GM12878 (cell line): ENCODE results near the gene MARCHF9. TPM values are rescaled to one million over a fixed set of nuclear protein-coding genes. Genes with fewer than 3 reads are reported as not detected.

Experiments
- ATAC-seq: fragments of 200-7000 bp; cut with Tn5 transposase; 3 replicates; pipeline ENCODE4 v1.9.1; 2020; ENCODE audit warnings: mild to moderate bottlenecking, moderate library complexity
- BruUV-seq: library from RNA; stranded (reverse); fragments of 400-500 nt; replicated peaks from 2 replicates; lab custom pipeline; 2021; lab: Mats Ljungman, UMichigan
- CTCF ChIA-PET: fragments of 300-600 bp; sonication (Branson Sonifier 250); formaldehyde crosslinking; extraction: SDS; loops from one replicate; lab custom pipeline; 2021; ENCODE audit warnings: inconsistent platforms; lab: Yijun Ruan, JAX
- POLR2A ChIA-PET: fragments of 350-600 bp; formaldehyde crosslinking; extraction: SDS; loops from one replicate; lab custom pipeline; 2021; ENCODE audit warnings: inconsistent platforms; lab: Charles Lee
- RAD21 ChIA-PET: fragments of 300-600 bp; sonication (Branson Sonifier 250); formaldehyde crosslinking; loops from one replicate; lab custom pipeline; 2023; ENCODE audit warnings: antibody characterized with exemption; ENCODE audit not compliant: unreplicated experiment; lab: Charles Lee
- SMC1A ChIA-PET: fragments of 300-600 bp; sonication (Branson Sonifier 250); formaldehyde crosslinking; loops from one replicate; lab custom pipeline; 2023; ENCODE audit not compliant: unreplicated experiment, uncharacterized antibody; lab: Charles Lee
- DNase-seq: peaks from one replicate; pipeline ENCODE4 v3.0.0-alpha.2; 2011; ENCODE audit warnings: low read depth, low spot score
- FAIRE-seq: peaks from 3 replicates; lab custom pipeline; 2011; peaks lifted over from hg19 to GRCh38; lab: Jason Lieb, UNC
- H2AFZ ChIP-seq: 2 replicates; pipeline ENCODE4 v1.6.0; 2011; ENCODE audit warnings: low read depth, low read length, control low read depth; ENCODE audit not compliant: control insufficient read depth
- H3K27ac ChIP-seq: 2 replicates; pipeline ENCODE4 v1.5.1; 2011; ENCODE audit warnings: control low read depth; ENCODE audit not compliant: control insufficient read depth, insufficient read depth
- H3K27me3 ChIP-seq, 2 experiments: replicated peaks in 1 of 2; 2 replicates each; pipeline versions ENCODE4 v1.6.0 to v1.6.1; 2011; ENCODE audit warnings: low read length in 1 of 2; ENCODE audit not compliant: control insufficient read depth in 2 of 2, insufficient read depth in 2 of 2
- H3K36me3 ChIP-seq, 2 experiments: 2 replicates each; pipeline ENCODE4 v1.5.1; 2011; ENCODE audit warnings: low read length in 1 of 2; ENCODE audit not compliant: control insufficient read depth in 2 of 2, insufficient read depth in 2 of 2
- H3K4me1 ChIP-seq: 2 replicates; pipeline ENCODE4 v1.6.1; 2011; ENCODE audit warnings: mild to moderate bottlenecking, low read length, moderate library complexity, mixed read lengths; ENCODE audit not compliant: control insufficient read depth, insufficient read depth
- H3K4me2 ChIP-seq: 2 replicates; pipeline ENCODE4 v1.6.0; 2011; ENCODE audit warnings: control low read depth; ENCODE audit not compliant: control insufficient read depth, insufficient read depth
- H3K4me3 ChIP-seq: fragments of 200-600 bp; sonication (generic); 2 replicates; pipeline ENCODE4 v1.5.1; 2016
- H3K79me2 ChIP-seq: 2 replicates; pipeline ENCODE4 v1.6.0; 2011; ENCODE audit warnings: low read length; ENCODE audit not compliant: control insufficient read depth, insufficient read depth
- H3K9ac ChIP-seq: 2 replicates; pipeline ENCODE4 v1.8.0; 2011; ENCODE audit warnings: low read length, control low read depth, mixed read lengths; ENCODE audit not compliant: control insufficient read depth, insufficient read depth
- H3K9me3 ChIP-seq: replicated peaks from 3 replicates; pipeline ENCODE4 v1.5.1; 2011; ENCODE audit warnings: mild to moderate bottlenecking, low read length; ENCODE audit not compliant: control insufficient read depth, insufficient read depth
- H4K20me1 ChIP-seq: 2 replicates; pipeline ENCODE4 v1.6.0; 2011; ENCODE audit not compliant: control insufficient read depth, insufficient read depth
- BRCA1 ChIP-seq: IDR thresholded peaks from 2 replicates; pipeline ENCODE4 v1.6.1; 2011; ENCODE audit warnings: low read depth, low read length, improper control_type of control experiment
- CBFB ChIP-seq: IDR thresholded peaks from 2 replicates; pipeline ENCODE4 v1.6.1; 2016; ENCODE audit warnings: antibody characterized with exemption, low read depth
- CBX3 ChIP-seq: fragments of 200-600 bp; sonication (generic); IDR thresholded peaks from 2 replicates; pipeline ENCODE4 v1.6.1; 2016; ENCODE audit warnings: low read depth, borderline replicate concordance
- CBX5 ChIP-seq: sonication (generic); IDR thresholded peaks from 2 replicates; pipeline ENCODE4 v1.6.1; 2016; ENCODE audit warnings: low read depth, moderate library complexity, mild to moderate bottlenecking, inconsistent platforms
- LARP7 ChIP-seq: fragments of 450-650 bp; IDR thresholded peaks from 2 replicates; pipeline ENCODE4 v1.6.1; 2017; ENCODE audit warnings: mild to moderate bottlenecking
- NFIC ChIP-seq: IDR thresholded peaks from 2 replicates; pipeline ENCODE4 v1.6.1; 2012; ENCODE audit warnings: low read depth, mild to moderate bottlenecking, inconsistent platforms, low read length, moderate library complexity
- SREBF2 ChIP-seq: IDR thresholded peaks from 2 replicates; pipeline ENCODE4 v1.6.1; 2012; ENCODE audit warnings: mild to moderate bottlenecking, low read length
- WGBS: methylation state at CpG from one replicate; pipeline ENCODE4 v1.1.6; 2016; ENCODE audit warnings: low lambda C conversion rate; ENCODE audit not compliant: insufficient replicate concordance, insufficient coverage; ENCODE audit errors: missing lambda C conversion rate; 5-methylcytosine and 5-hydroxymethylcytosine counted together
- in situ Hi-C: fragments of 300-500 bp; cut with MboI; formaldehyde crosslinking; loops from 9 replicates; pipeline ENCODE4 v1.14.3; 2018; ENCODE audit warnings: mixed read lengths
- intact Hi-C: fragments of 100-400 bp; cut with micrococcal nuclease; formaldehyde crosslinking; loops from one replicate; pipeline ENCODE4 v1.14.2; 2022; ENCODE audit not compliant: unreplicated experiment
- polyA plus RNA-seq, 11 experiments: library from polyadenylated mRNA; depleted of rRNA in 4 of 11; unstranded in 6 of 11; stranded (reverse) in 5 of 11; fragments of >200 nt; fragmentation: Nextera tagmentation in 4 of 11; fragmentation: Illumina TruSeq in 1 of 11; extraction: Ambion mirVana in 4 of 11; extraction: Trizol in 1 of 11; gene quantifications; 1 replicate in 1 of 11; 2 replicates in 10 of 11; pipeline versions ENCODE4 v1.2.1 to v1.2.3, GENCODE V29; 2011 to 2016; ENCODE audit warnings: inconsistent platforms in 2 of 11, missing spikeins in 2 of 11, low read depth in 1 of 11
- total RNA-seq, 4 experiments: library from RNA; depleted of rRNA in 3 of 4; stranded (reverse); fragments of >200 nt in 3 of 4; fragmentation: Illumina TruSeq in 1 of 4; extraction: Trizol in 1 of 4; gene quantifications; 2 replicates each; pipeline versions ENCODE4 v1.2.1 to v1.2.3, GENCODE V29; 2013 to 2021
- TF ChIP-seq, protein P1 (sequence below): fragments of 450-650 bp; IDR thresholded peaks from 2 replicates; pipeline ENCODE4 v1.6.1; 2017; ENCODE audit warnings: mild to moderate bottlenecking, low read depth, inconsistent platforms; ENCODE audit not compliant: poor library complexity, severe bottlenecking
- TF ChIP-seq, protein P2 (sequence below): IDR thresholded peaks from 2 replicates; pipeline ENCODE4 v1.6.1; 2012; ENCODE audit warnings: improper control_type of control experiment, low read depth, low read length; ENCODE audit not compliant: insufficient replicate concordance
- TF ChIP-seq, protein P3 (sequence below): fragments of 450-650 bp; IDR thresholded peaks from 2 replicates; pipeline ENCODE4 v1.6.1; 2018; ENCODE audit warnings: mild to moderate bottlenecking, low read depth, moderate library complexity; ENCODE audit not compliant: partially characterized antibody
- TF ChIP-seq, protein P4 (sequence below): IDR thresholded peaks from 2 replicates; pipeline ENCODE4 v1.6.1; 2011; ENCODE audit warnings: low read depth, mild to moderate bottlenecking, low read length, moderate library complexity, borderline replicate concordance; ENCODE audit errors: extremely low read depth

The MARCHF9 gene
- total and polyA plus RNA-seq, 10 of the 15 experiments (the other 5 are each of a cell fraction or from before 2014, with no cell fraction given): 2.4 to 29.3 (median 13.0) TPM

DNA sequence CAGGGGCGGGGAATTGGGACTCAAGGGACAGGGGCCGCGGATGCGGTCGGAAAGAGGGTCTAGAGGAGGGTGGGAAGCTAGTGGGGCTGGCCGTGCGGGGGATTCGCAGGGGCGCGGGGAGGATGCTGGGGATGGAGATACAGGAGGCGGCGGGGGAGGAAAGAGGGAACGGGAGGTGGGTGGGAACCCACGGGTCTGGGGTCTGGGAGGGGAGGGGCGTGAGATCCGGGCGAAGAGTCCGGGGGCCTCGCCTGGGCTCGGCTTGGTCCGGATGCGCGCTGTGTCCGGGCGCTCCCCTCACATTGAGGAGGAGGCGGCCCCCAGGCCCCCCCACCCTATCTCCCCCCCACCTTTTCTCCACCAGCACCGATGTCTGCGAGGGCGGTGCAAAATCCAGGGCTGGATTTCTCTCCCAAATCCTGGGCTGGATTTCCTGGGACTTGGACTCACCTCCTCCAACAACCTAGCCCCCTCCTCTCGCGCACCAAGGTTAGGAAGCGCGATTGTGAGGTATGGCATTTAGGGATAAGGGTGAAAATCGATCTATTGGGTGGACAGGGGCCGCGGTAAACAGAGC, 16.2 kb upstream of the MARCHF9 start, which contains the start of gene AGAP2:
Gene AGAP2, minus strand, starts transcription at position 82 of the 577 bp plus-strand sequence. CDS start 496 bp downstream, outside the sequence.
- intact Hi-C loops: no loop called here
- TF ChIP-seq CBFB (no peak), CBX3 (no peak), SREBF2 (no peak), CBX5 (no peak), NFIC (no peak), BRCA1 (no peak), LARP7 (no peak)
- TF ChIP-seq, protein P1, sequence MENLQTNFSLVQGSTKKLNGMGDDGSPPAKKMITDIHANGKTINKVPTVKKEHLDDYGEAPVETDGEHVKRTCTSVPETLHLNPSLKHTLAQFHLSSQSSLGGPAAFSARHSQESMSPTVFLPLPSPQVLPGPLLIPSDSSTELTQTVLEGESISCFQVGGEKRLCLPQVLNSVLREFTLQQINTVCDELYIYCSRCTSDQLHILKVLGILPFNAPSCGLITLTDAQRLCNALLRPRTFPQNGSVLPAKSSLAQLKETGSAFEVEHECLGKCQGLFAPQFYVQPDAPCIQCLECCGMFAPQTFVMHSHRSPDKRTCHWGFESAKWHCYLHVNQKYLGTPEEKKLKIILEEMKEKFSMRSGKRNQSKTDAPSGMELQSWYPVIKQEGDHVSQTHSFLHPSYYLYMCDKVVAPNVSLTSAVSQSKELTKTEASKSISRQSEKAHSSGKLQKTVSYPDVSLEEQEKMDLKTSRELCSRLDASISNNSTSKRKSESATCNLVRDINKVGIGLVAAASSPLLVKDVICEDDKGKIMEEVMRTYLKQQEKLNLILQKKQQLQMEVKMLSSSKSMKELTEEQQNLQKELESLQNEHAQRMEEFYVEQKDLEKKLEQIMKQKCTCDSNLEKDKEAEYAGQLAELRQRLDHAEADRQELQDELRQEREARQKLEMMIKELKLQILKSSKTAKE: no peak
- TF ChIP-seq, protein P2, sequence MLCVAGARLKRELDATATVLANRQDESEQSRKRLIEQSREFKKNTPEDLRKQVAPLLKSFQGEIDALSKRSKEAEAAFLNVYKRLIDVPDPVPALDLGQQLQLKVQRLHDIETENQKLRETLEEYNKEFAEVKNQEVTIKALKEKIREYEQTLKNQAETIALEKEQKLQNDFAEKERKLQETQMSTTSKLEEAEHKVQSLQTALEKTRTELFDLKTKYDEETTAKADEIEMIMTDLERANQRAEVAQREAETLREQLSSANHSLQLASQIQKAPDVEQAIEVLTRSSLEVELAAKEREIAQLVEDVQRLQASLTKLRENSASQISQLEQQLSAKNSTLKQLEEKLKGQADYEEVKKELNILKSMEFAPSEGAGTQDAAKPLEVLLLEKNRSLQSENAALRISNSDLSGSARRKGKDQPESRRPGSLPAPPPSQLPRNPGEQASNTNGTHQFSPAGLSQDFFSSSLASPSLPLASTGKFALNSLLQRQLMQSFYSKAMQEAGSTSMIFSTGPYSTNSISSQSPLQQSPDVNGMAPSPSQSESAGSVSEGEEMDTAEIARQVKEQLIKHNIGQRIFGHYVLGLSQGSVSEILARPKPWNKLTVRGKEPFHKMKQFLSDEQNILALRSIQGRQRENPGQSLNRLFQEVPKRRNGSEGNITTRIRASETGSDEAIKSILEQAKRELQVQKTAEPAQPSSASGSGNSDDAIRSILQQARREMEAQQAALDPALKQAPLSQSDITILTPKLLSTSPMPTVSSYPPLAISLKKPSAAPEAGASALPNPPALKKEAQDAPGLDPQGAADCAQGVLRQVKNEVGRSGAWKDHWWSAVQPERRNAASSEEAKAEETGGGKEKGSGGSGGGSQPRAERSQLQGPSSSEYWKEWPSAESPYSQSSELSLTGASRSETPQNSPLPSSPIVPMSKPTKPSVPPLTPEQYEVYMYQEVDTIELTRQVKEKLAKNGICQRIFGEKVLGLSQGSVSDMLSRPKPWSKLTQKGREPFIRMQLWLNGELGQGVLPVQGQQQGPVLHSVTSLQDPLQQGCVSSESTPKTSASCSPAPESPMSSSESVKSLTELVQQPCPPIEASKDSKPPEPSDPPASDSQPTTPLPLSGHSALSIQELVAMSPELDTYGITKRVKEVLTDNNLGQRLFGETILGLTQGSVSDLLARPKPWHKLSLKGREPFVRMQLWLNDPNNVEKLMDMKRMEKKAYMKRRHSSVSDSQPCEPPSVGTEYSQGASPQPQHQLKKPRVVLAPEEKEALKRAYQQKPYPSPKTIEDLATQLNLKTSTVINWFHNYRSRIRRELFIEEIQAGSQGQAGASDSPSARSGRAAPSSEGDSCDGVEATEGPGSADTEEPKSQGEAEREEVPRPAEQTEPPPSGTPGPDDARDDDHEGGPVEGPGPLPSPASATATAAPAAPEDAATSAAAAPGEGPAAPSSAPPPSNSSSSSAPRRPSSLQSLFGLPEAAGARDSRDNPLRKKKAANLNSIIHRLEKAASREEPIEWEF: no peak
- TF ChIP-seq, protein P3, sequence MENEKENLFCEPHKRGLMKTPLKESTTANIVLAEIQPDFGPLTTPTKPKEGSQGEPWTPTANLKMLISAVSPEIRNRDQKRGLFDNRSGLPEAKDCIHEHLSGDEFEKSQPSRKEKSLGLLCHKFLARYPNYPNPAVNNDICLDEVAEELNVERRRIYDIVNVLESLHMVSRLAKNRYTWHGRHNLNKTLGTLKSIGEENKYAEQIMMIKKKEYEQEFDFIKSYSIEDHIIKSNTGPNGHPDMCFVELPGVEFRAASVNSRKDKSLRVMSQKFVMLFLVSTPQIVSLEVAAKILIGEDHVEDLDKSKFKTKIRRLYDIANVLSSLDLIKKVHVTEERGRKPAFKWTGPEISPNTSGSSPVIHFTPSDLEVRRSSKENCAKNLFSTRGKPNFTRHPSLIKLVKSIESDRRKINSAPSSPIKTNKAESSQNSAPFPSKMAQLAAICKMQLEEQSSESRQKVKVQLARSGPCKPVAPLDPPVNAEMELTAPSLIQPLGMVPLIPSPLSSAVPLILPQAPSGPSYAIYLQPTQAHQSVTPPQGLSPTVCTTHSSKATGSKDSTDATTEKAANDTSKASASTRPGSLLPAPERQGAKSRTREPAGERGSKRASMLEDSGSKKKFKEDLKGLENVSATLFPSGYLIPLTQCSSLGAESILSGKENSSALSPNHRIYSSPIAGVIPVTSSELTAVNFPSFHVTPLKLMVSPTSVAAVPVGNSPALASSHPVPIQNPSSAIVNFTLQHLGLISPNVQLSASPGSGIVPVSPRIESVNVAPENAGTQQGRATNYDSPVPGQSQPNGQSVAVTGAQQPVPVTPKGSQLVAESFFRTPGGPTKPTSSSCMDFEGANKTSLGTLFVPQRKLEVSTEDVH: no peak
- TF ChIP-seq, protein P4, sequence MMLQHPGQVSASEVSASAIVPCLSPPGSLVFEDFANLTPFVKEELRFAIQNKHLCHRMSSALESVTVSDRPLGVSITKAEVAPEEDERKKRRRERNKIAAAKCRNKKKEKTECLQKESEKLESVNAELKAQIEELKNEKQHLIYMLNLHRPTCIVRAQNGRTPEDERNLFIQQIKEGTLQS: no peak

More for the DNA sequence above, 16.2 kb upstream of the MARCHF9 start, which contains the start of gene AGAP2:
- ChIA-PET SMC1A (no interaction called here), CTCF (interaction anchor here (3.8 kb wide), 1 partner anchor 154 kb away, joined by 22 read pairs; no protein-coding TSS in a partner anchor), POLR2A (no interaction called here), RAD21 (no interaction called here)
- Histone ChIP-seq H2AFZ (no peak within 1 kb of the TSS), H3K36me3 (no peaks in the 10 kb centered on the region; a peak in 1 of 4 replicates), H3K9me3 (no peaks in the 10 kb centered on the region), H3K4me2 (no peak within 1 kb of the TSS), H3K4me3 (no peak within 1 kb of the TSS), H3K79me2 (peaks cover 18% of the 10 kb centered on the region), H3K4me1 (peaks cover 12% of the 10 kb centered on the region), H4K20me1 (no peaks in the 10 kb centered on the region), H3K9ac (no peak within 1 kb of the TSS), H3K27ac (no peak within 1 kb of the TSS), H3K27me3 (no peaks in the 10 kb centered on the region)
- FAIRE-seq (no peak), DNase-seq (no peak), ATAC-seq (no peak)
- BruUV-seq: no TSS peak
- WGBS: 97% methylated on average over 9 of the region's 36 CpGs
- in situ Hi-C loops: no loop called here
